ENCODE data around the gene HNRNPAB. TPM values are rescaled to one million over a fixed set of nuclear protein-coding genes. Genes with fewer than 3 reads are reported as not detected.

The HNRNPAB gene
- total RNA-seq, 4 donors from 2014 or later, result 79.9 to 140 (median 106) TPM

DNA sequence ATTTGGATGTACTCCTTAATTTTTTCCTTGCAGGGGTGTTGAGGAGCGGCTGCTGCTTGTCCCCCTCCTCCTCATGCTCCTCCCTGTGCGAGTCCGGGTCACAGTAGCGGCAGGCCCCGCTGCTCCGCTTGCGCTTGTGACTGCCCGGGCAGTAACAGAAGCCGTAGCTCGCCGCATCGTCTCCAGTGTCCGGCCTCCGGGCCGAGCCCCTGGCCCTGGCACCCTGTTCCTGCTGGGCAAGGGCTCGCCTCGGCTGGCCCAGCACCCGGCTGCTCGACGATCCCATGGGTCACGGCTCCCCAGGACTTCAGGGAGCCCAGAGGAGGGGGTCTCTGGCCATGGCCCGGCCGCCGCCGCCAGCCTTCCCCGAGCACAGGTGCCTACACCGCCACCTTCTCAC is 17.3 kb upstream of the HNRNPAB start, which contains the start of gene GMCL2:
Gene GMCL2, minus strand, starts transcription at position 358 of the 400 bp plus-strand sequence. Its CDS starts 72 bp downstream, at position 286.
- no peak within 1 kb of the TSS for H3K27ac ChIP-seq
- H3K36me3 ChIP-seq, result no peaks in the 10 kb centered on the region
- peaks cover 14% of the 10 kb centered on the region for H3K27me3 ChIP-seq
- H3K4me1 ChIP-seq, result no peaks in the 10 kb centered on the region
- no peak within 1 kb of the TSS for H3K4me3 ChIP-seq
- TF ChIP-seq POLR2A (IDR thresholded peaks at IDR 0.05) (no peak), EP300 (IDR thresholded peaks at IDR 0.05) (no peak)
- 92 to 100% methylated on average over 3 to 7 of the region's 27 CpGs for WGBS, 2 donors (ENCODE audit: low coverage in 1 of 2)
- ATAC-seq, result no peak
- no peaks in the 10 kb centered on the region for H3K9me3 ChIP-seq

DNA sequence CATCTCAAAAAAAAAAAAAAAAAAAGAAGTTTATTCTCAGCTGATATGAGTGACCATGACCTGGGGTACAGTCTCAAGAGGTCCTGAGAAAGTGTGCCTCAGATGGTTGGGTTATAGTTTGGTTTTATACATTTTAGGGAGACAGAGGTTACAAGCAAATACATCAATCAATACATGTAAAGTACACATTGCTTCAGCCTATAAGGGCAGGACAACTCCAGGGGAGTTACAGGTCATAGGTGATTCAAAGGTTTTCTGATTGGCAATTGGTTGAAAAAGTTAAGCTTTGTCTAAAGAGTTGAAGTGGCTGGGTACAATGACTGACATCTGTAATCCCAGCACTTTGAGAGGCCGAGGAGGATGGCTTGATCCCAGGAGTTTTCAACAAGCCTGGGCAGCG is 14.9 kb upstream of the HNRNPAB start:
- H3K27me3 ChIP-seq, result peaks cover 30% of the 10 kb centered on the region
- H3K9me3 ChIP-seq, result no peaks in the 10 kb centered on the region
- TF ChIP-seq POLR2A (IDR thresholded peaks at IDR 0.05) (no peak), POLR2AphosphoS5 (IDR thresholded peaks at IDR 0.05) (no peak), EP300 (IDR thresholded peaks at IDR 0.05) (no peak)
- TF ChIP-seq, protein P1, sequence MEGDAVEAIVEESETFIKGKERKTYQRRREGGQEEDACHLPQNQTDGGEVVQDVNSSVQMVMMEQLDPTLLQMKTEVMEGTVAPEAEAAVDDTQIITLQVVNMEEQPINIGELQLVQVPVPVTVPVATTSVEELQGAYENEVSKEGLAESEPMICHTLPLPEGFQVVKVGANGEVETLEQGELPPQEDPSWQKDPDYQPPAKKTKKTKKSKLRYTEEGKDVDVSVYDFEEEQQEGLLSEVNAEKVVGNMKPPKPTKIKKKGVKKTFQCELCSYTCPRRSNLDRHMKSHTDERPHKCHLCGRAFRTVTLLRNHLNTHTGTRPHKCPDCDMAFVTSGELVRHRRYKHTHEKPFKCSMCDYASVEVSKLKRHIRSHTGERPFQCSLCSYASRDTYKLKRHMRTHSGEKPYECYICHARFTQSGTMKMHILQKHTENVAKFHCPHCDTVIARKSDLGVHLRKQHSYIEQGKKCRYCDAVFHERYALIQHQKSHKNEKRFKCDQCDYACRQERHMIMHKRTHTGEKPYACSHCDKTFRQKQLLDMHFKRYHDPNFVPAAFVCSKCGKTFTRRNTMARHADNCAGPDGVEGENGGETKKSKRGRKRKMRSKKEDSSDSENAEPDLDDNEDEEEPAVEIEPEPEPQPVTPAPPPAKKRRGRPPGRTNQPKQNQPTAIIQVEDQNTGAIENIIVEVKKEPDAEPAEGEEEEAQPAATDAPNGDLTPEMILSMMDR (IDR thresholded peaks at IDR 0.05), result no peak
- H3K27ac ChIP-seq, result no peak overlapping the region
- no peaks in the 10 kb centered on the region for H3K36me3 ChIP-seq
- WGBS, 2 donors (ENCODE audit: low coverage in 1 of 2), result 33 to 50% methylated on average over 2 of the region's 2 CpGs
- no peak for ATAC-seq
- H3K4me3 ChIP-seq, result no peak overlapping the region
- H3K4me1 ChIP-seq, result no peaks in the 10 kb centered on the region

DNA sequence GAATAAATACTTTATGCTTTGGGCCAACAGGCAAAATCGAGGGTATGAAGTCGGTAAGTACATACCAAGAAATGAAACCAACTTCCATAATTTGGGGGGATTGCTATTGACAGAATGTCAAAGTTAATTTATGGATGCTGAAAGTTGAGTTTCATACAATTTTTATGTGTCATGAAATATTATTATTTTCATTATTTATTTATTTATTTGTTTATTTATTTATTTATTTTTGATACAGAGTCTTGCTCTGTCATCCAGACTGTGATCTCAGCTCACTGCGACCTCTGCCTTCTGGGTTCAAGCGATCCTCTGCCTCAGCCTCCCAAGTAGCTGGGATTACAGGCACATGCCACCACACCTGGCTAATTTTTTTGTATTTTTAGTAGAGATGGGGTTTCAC is 12.7 kb upstream of the HNRNPAB start:
- Histone ChIP-seq H3K9me3 (no peaks in the 10 kb centered on the region), H3K27me3 (peaks cover 30% of the 10 kb centered on the region), H3K4me1 (no peaks in the 10 kb centered on the region), H3K36me3 (no peaks in the 10 kb centered on the region), H3K27ac (no peak overlapping the region), H3K4me3 (no peak overlapping the region)
- 67 to 81% methylated on average over 3 to 4 of the region's 4 CpGs for WGBS, 2 donors (ENCODE audit: low coverage in 1 of 2)
- no peak for ATAC-seq
- TF ChIP-seq EP300 (IDR thresholded peaks at IDR 0.05) (no peak), POLR2A (IDR thresholded peaks at IDR 0.05) (no peak), POLR2AphosphoS5 (IDR thresholded peaks at IDR 0.05) (no peak)
- TF ChIP-seq, protein P1 (IDR thresholded peaks at IDR 0.05), result no peak

DNA sequence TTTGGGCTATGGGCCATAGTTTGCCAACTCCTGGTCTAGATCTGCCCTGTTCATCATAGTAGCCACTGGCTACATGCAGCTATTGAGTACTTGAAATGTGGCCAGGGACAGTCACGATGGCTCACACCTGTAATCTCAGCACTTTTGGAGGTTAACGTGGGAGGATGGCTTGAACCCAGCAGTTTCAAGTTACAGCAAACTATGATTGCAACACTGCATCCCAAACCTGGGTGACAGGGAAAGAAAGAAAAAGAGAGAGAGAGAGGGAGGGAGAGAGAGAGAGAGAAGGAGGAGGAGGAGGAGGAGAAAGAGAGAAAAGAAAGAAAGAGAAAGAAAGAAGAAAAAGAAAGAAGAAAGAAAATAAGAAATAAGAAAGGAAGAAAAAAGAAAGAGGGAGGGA is 12.1 kb upstream of the HNRNPAB start:
- 60 to 61% methylated on average over 1 to 2 of the region's 2 CpGs for WGBS, 2 donors (ENCODE audit: low coverage in 1 of 2)

DNA sequence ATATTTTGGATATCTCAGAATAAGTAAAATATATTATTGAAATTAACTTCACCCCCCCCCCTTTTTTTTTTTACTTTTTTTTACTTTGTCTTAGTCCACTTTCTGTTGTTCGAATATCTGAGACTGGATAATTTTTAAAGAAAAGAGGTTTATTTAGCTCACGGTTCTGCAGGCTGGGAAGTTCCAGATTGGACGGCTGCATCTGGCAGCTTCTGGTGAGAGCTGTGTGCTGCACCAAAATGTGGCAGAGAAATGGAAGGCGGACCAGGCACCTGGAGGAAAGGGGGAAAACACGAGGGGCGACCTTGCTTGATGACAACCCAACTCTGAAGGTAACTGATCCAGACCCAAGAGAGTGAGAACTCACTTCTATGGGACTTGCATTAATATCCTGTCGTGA is 11.5 kb upstream of the HNRNPAB start:
- WGBS, 2 donors (ENCODE audit: low coverage in 1 of 2), result 73 to 91% methylated on average over 3 to 6 of the region's 7 CpGs
- Histone ChIP-seq H3K27me3 (peaks cover 30% of the 10 kb centered on the region), H3K36me3 (no peaks in the 10 kb centered on the region), H3K9me3 (no peaks in the 10 kb centered on the region), H3K27ac (no peak overlapping the region), H3K4me3 (no peak overlapping the region), H3K4me1 (no peaks in the 10 kb centered on the region)
- no peak for ATAC-seq
- TF ChIP-seq POLR2AphosphoS5 (IDR thresholded peaks at IDR 0.05), result no peak
- TF ChIP-seq POLR2A (IDR thresholded peaks at IDR 0.05), result no peak
- TF ChIP-seq EP300 (IDR thresholded peaks at IDR 0.05), result no peak
- TF ChIP-seq, protein P1 (IDR thresholded peaks at IDR 0.05), result no peak

More for the DNA sequence above, 12.1 kb upstream of the HNRNPAB start:
- H3K36me3 ChIP-seq, result no peaks in the 10 kb centered on the region
- H3K4me3 ChIP-seq, result no peak overlapping the region
- no peaks in the 10 kb centered on the region for H3K4me1 ChIP-seq
- H3K9me3 ChIP-seq, result no peaks in the 10 kb centered on the region
- TF ChIP-seq EP300 (IDR thresholded peaks at IDR 0.05) (no peak), POLR2A (IDR thresholded peaks at IDR 0.05) (no peak), POLR2AphosphoS5 (IDR thresholded peaks at IDR 0.05) (no peak)
- TF ChIP-seq, protein P1 (IDR thresholded peaks at IDR 0.05), result no peak
- no peak overlapping the region for H3K27ac ChIP-seq
- ATAC-seq, result no peak
- H3K27me3 ChIP-seq, result peaks cover 30% of the 10 kb centered on the region
